HepG2 (cell line): ENCODE measurements around the gene CUL2. TPM values are rescaled to one million over a fixed set of nuclear protein-coding genes. Genes with fewer than 3 reads are reported as not detected.

Source experiments
- ATAC-seq: fragments of 200-7000 bp; cut with Tn5 transposase; 3 replicates; pipeline ENCODE4 v1.9.1; 2020; ENCODE audit warnings: mild to moderate bottlenecking, moderate library complexity
- BruUV-seq: library from RNA; stranded (reverse); fragments of 400-500 nt; replicated peaks from 2 replicates; lab custom pipeline; 2021; lab: Mats Ljungman, UMichigan
- CTCF ChIA-PET: fragments of 300-600 bp; formaldehyde crosslinking; extraction: SDS; loops from one replicate; lab custom pipeline; 2021; ENCODE audit warnings: low total read pairs, inconsistent platforms, low intra/inter-chr PET ratio; lab: Yijun Ruan, JAX
- POLR2A ChIA-PET: fragments of 350-600 bp; sonication (Branson Sonifier 250); formaldehyde crosslinking; loops from one replicate; lab custom pipeline; 2020; ENCODE audit warnings: antibody characterized with exemption, inconsistent platforms; lab: Yijun Ruan, JAX
- DNase-seq: peaks from one replicate; pipeline ENCODE4 v3.0.0-alpha.2; 2015; ENCODE audit warnings: low spot score
- FAIRE-seq: peaks from 3 replicates; lab custom pipeline; 2011; peaks lifted over from hg19 to GRCh38; lab: Jason Lieb, UNC
- H2AFZ ChIP-seq: one replicate; pipeline ENCODE4 v1.6.1; 2011; ENCODE audit warnings: low read length, inconsistent platforms
- H3K27ac ChIP-seq: fragments of 300-600 bp; 3 replicates; pipeline ENCODE4 v1.8.0; 2011; ENCODE audit warnings: mixed run types, mild to moderate bottlenecking, mixed read lengths, low read length, inconsistent platforms; ENCODE audit not compliant: insufficient read depth; ENCODE audit errors: extremely low read length
- H3K27me3 ChIP-seq, 2 experiments: fragments of 200-600 bp in 1 of 2; 2 replicates in 1 of 2; 3 replicates in 1 of 2; pipeline versions ENCODE4 v1.6.0 to v1.8.0; 2011; ENCODE audit warnings: low read length in 2 of 2, mild to moderate bottlenecking in 2 of 2, moderate library complexity in 2 of 2, inconsistent platforms in 1 of 2; ENCODE audit not compliant: insufficient read depth in 2 of 2, control insufficient read depth in 1 of 2
- H3K36me3 ChIP-seq, 2 experiments: fragments of 200-600 bp in 1 of 2; replicated peaks in 1 of 2; 2 replicates in 1 of 2; 3 replicates in 1 of 2; pipeline versions ENCODE4 v1.5.1 to v1.8.0; 2011; ENCODE audit warnings: low read length in 2 of 2, inconsistent platforms in 1 of 2; ENCODE audit not compliant: insufficient read depth in 2 of 2, control insufficient read depth in 1 of 2
- H3K4me1 ChIP-seq: 2 replicates; pipeline ENCODE4 v1.5.1; 2012; ENCODE audit warnings: low read length, inconsistent platforms; ENCODE audit not compliant: insufficient read depth
- H3K4me2 ChIP-seq: 2 replicates; pipeline ENCODE4 v1.6.0; 2011; ENCODE audit warnings: low read depth, low read length, inconsistent platforms
- H3K4me3 ChIP-seq, 3 experiments: fragments of 200-600 bp in 1 of 3; sonication (generic), shearing (Covaris generic) in 1 of 3; replicated peaks in 1 of 3; 2 replicates each; pipeline ENCODE4 v1.5.1; 2011 to 2016; ENCODE audit warnings: low read length in 3 of 3, inconsistent platforms in 2 of 3, low read depth in 2 of 3, mild to moderate bottlenecking in 2 of 3, control low read depth in 1 of 3, mixed read lengths in 1 of 3; ENCODE audit not compliant: insufficient read depth in 1 of 3
- H3K79me2 ChIP-seq: one replicate; pipeline ENCODE4 v1.6.1; 2011; ENCODE audit warnings: low read length, inconsistent platforms; ENCODE audit not compliant: insufficient read depth
- H3K9ac ChIP-seq: 2 replicates; pipeline ENCODE4 v1.6.0; 2011; ENCODE audit warnings: mild to moderate bottlenecking, low read depth, low read length, inconsistent platforms; ENCODE audit not compliant: insufficient read depth
- H3K9me3 ChIP-seq: 2 replicates; pipeline ENCODE4 v1.5.1; 2012; ENCODE audit warnings: mild to moderate bottlenecking, low read length
- H4K20me1 ChIP-seq: 2 replicates; pipeline ENCODE4 v1.6.0; 2011; ENCODE audit warnings: inconsistent platforms, mild to moderate bottlenecking, low read length, moderate library complexity; ENCODE audit not compliant: insufficient read depth
- KIAA2018 ChIP-seq: sonication (generic); formaldehyde crosslinking; IDR thresholded peaks from 2 replicates; pipeline ENCODE4 v1.5.0; 2020; ENCODE audit warnings: mild to moderate bottlenecking, missing genetic modification reagents, borderline replicate concordance
- MAF1 ChIP-seq: sonication (generic); formaldehyde crosslinking; IDR thresholded peaks from 2 replicates; pipeline ENCODE4 v1.5.0; 2020; ENCODE audit warnings: missing genetic modification reagents, borderline replicate concordance
- STAG1 ChIP-seq: sonication (generic); formaldehyde crosslinking; IDR thresholded peaks from 2 replicates; pipeline ENCODE4 v1.4.0; 2020; ENCODE audit warnings: missing genetic modification reagents
- ZBTB49 ChIP-seq: sonication (generic); formaldehyde crosslinking; IDR thresholded peaks from 2 replicates; pipeline ENCODE4 v1.4.0; 2020; ENCODE audit warnings: missing genetic modification reagents, borderline replicate concordance
- ZNF282 ChIP-seq: fragments of 450-650 bp; IDR thresholded peaks from 2 replicates; pipeline ENCODE4 v1.6.1; 2018; ENCODE audit not compliant: partially characterized antibody
- WGBS: methylation state at CpG from one replicate; pipeline ENCODE4 v1.1.6; 2017; ENCODE audit warnings: low lambda C conversion rate; 5-methylcytosine and 5-hydroxymethylcytosine counted together
- in situ Hi-C: cut with HindIII; loops from 2 replicates; pipeline ENCODE4 v1.10.0; 2017; ENCODE audit warnings: low pct_unique_long_range_greater_than_20kb; ENCODE audit not compliant: extremely low pct_ligation_motif_present
- intact Hi-C: fragments of 100-400 bp; cut with micrococcal nuclease; formaldehyde crosslinking; loops from one replicate; pipeline ENCODE4 v1.10.0; 2022; ENCODE audit not compliant: unreplicated experiment
- polyA plus RNA-seq, 8 experiments: library from polyadenylated mRNA; depleted of rRNA in 3 of 8; stranded (reverse) in 7 of 8; unstranded in 1 of 8; fragments of >200 nt; fragmentation: Illumina TruSeq in 4 of 8; extraction: Trizol in 4 of 8; gene quantifications; 2 replicates each; pipeline versions ENCODE4 v1.2.1 to v1.2.3, GENCODE V29; 2011 to 2016; ENCODE audit warnings: low read depth in 4 of 8, missing spikeins in 1 of 8, mixed read lengths in 1 of 8; ENCODE audit not compliant: insufficient read depth in 1 of 8
- total RNA-seq, 5 experiments: library from RNA; depleted of rRNA; stranded (reverse); fragments of >200 nt; fragmentation: Illumina TruSeq; extraction: Trizol; gene quantifications; 2 replicates each; pipeline ENCODE4 v1.2.3, GENCODE V29; 2016; ENCODE audit warnings: low read depth in 1 of 5
- TF ChIP-seq, protein P1 (sequence below): sonication (generic); formaldehyde crosslinking; IDR thresholded peaks from 2 replicates; pipeline ENCODE4; 2020; ENCODE audit warnings: missing genetic modification reagents, mild to moderate bottlenecking, borderline replicate concordance
- TF ChIP-seq, protein P2 (sequence below): IDR thresholded peaks from 2 replicates; pipeline ENCODE4 v1.6.1; 2018; ENCODE audit warnings: missing genetic modification reagents

The CUL2 gene
- total and polyA plus RNA-seq, 2 of the 13 experiments (the other 11 are each of a cell fraction or from before 2014, with no cell fraction given), result 9.6 to 33.1 TPM

GRCh38 chr10:34962866-34963265 is 127.3 kb downstream of the CUL2 start:
- Histone ChIP-seq H3K27me3 (peaks cover 0 to 2% of the 10 kb centered on the region in 2 experiments; a peak in 1 of 5 replicates), H3K27ac (no peak overlapping the region), H2AFZ (no peak overlapping the region), H3K4me2 (no peak overlapping the region), H3K79me2 (no peaks in the 10 kb centered on the region), H4K20me1 (no peaks in the 10 kb centered on the region), H3K4me1 (peaks cover 30% of the 10 kb centered on the region), H3K9ac (no peak overlapping the region), H3K4me3 (no peak overlapping the region), H3K9me3 (no peaks in the 10 kb centered on the region), H3K36me3 (no peaks in the 10 kb centered on the region)
- ChIA-PET POLR2A (no interaction called here), CTCF (no interaction called here)
- DNase-seq (no peak), FAIRE-seq (no peak), ATAC-seq (no peak)
- in situ Hi-C loops, result no loop called here
- no TSS peak for BruUV-seq
- 36% methylated on average over 1 of the region's 2 CpGs for WGBS
- TF ChIP-seq KIAA2018 (CRISPR knock-in tag) (no peak), ZNF282 (no peak), MAF1 (CRISPR knock-in tag) (no peak), STAG1 (CRISPR knock-in tag) (no peak), ZBTB49 (CRISPR knock-in tag) (no peak)
- TF ChIP-seq, protein P1, sequence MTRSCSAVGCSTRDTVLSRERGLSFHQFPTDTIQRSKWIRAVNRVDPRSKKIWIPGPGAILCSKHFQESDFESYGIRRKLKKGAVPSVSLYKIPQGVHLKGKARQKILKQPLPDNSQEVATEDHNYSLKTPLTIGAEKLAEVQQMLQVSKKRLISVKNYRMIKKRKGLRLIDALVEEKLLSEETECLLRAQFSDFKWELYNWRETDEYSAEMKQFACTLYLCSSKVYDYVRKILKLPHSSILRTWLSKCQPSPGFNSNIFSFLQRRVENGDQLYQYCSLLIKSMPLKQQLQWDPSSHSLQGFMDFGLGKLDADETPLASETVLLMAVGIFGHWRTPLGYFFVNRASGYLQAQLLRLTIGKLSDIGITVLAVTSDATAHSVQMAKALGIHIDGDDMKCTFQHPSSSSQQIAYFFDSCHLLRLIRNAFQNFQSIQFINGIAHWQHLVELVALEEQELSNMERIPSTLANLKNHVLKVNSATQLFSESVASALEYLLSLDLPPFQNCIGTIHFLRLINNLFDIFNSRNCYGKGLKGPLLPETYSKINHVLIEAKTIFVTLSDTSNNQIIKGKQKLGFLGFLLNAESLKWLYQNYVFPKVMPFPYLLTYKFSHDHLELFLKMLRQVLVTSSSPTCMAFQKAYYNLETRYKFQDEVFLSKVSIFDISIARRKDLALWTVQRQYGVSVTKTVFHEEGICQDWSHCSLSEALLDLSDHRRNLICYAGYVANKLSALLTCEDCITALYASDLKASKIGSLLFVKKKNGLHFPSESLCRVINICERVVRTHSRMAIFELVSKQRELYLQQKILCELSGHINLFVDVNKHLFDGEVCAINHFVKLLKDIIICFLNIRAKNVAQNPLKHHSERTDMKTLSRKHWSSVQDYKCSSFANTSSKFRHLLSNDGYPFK (CRISPR knock-in tag), result no peak
- TF ChIP-seq, protein P2, sequence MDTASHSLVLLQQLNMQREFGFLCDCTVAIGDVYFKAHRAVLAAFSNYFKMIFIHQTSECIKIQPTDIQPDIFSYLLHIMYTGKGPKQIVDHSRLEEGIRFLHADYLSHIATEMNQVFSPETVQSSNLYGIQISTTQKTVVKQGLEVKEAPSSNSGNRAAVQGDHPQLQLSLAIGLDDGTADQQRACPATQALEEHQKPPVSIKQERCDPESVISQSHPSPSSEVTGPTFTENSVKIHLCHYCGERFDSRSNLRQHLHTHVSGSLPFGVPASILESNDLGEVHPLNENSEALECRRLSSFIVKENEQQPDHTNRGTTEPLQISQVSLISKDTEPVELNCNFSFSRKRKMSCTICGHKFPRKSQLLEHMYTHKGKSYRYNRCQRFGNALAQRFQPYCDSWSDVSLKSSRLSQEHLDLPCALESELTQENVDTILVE (CRISPR knock-in tag), result no peak
- intact Hi-C loops, result no loop called here
